ENCODE results near the gene RBM47. TPM values are rescaled to one million over a fixed set of nuclear protein-coding genes. Genes with fewer than 3 reads are reported as not detected.
"Not testable (repeated sequence)": the region's sequence is repeated elsewhere in the genome, so short reads cannot be mapped to it uniquely, and the experiment has no call there.

RBM47 gene
- polyA plus RNA-seq (2012; ENCODE audit: insufficient read depth, insufficient read length), result not detected

DNA sequence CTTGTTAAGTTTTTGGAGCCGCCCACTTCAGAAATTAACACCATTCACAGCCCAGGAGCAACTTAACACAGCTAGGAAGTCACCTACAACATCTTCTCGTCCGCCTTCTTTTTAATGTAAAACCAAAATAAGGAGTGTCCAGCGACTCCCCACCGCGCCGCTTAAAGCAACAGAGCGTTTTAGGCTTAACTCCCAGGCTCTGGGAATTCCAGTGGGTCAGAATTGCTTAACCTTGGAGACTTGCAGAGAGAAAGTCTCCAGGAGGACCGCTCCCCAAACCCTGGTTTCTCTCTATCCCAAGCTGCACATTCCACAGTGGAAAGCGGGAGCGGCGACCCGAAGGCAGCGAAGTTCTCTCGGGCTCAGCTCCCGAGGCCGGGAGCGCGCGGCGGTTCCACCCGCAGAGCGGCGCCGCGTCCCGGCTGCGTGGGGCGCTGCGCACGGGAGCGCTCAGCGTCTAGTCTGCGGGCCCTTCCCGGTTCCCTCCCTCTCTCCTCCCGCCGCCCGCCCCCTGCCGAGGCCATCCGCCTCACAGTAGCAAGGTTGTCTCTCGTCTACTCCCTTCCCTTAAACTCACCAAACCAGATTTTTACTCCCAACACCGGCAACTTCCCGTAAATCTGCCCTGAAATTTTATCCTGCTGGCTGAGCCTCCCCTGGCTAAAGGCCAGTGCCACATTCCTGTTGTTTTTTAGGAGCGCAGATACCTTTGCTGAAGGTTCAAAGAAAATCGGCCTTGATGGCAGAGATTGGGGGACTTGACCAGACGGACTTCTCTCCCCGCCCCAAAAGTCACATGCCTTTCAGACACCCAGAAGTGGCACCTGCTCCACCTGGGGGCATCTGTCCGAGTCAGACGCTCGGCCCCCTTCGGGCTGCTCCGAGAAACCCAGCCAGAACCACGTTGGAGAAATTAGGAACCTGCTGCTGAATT, at the start of gene RBM47:
Gene RBM47, minus strand, starts transcription at position 464 of the 934 bp plus-strand sequence. CDS start 190,971 bp downstream, outside the sequence.
- DNase-seq (ENCODE audit: low read depth, low spot score), result no peak
- no peak within 1 kb of the TSS for H3K4me3 ChIP-seq (ENCODE audit: low read length)

DNA sequence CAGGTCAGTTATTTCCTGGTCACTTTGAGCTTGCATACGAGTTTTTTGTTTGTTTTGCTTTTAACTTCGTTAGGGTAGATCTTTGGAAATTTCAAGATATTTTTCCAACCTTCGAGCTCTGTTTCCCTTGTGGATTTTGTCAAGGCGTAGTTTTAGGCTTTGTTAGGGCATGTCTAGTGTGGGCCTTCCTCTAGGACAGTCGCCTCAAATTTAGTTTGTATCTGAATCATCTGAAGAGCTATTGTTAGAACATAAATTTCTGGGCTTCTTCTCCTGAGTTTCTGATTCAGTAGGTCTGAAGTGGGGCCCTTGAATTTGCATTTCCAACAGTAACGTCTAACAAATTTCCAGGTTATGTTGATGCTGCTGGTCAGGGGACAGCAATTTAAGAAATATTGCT, 48.8 kb upstream of the RBM47 start:
- no peak for DNase-seq (ENCODE audit: low read depth, low spot score)
- H3K4me3 ChIP-seq (ENCODE audit: low read length), result no peak overlapping the region

DNA sequence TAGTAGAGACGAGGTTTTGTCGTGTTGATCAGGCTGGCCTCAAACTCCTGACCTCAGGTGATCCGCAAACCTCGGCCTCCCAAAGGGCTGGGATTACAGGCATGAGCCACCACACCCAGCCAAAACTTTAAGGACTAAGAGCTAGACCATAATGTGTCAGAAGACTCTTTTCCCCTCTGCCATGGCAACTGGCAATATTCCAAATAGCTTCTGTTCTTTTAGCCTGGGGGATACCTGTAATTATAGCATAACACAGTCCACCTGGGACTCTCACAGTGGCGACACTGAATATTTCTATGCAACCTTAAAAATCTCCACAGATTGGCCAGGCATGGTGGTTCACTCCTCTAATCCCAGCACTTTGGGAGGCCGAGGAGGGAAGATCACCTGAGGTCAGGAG, 45.5 kb upstream of the RBM47 start:
- DNase-seq (ENCODE audit: low read depth, low spot score), result no peak

DNA sequence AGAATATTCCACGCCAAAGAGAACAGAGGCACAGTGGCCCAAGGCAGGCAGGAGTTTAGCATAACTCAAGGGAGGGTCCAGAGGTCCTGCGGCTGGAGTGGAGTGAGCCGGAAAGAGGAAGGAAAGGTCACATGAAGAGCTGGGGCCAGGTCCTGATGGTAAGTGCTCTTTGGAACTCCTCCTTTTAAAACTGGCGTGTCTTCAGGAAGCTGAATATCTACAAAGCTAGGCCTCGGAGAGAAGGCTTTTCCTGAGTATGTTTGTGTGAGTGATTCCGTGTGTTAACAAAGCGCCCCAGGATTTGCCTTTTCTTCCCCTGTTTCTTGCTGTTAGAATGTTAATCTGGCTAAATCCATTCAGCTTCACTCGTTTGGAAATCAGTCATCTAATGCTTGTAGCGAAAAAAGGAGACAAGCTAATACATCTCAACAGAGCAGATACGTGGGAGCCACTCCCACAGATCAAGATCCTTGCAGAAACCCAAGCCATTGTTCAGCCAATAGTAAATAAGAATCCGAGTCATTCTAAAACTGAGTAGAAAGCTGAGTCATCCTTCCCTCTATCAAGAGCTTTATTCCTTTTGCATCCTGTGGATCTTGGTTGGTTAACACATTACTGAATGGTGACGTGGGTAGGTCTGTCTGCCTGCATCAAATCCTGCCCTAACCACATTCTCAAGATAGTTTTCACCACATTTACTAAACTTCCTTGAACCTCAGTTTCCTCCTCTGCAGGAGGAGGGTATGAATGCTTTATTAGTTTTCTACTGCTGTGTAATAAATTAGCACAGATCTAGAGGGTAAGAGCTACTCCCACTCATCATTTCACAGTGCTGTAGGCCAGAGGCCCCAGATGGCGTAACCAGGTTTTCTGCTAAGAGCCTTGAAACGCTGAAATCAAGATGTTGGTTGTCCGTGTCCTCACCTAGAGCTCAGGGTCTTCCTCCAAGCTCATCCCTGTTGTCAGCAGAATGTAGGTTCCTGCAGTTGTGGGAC, 43.2 kb upstream of the RBM47 start:
- no peak overlapping the region for H3K4me3 ChIP-seq (ENCODE audit: low read length)
- DNase-seq (ENCODE audit: low read depth, low spot score), result peak; percentile 86

More for the DNA sequence above, 45.5 kb upstream of the RBM47 start:
- H3K4me3 ChIP-seq (ENCODE audit: low read length), result no peak overlapping the region

DNA sequence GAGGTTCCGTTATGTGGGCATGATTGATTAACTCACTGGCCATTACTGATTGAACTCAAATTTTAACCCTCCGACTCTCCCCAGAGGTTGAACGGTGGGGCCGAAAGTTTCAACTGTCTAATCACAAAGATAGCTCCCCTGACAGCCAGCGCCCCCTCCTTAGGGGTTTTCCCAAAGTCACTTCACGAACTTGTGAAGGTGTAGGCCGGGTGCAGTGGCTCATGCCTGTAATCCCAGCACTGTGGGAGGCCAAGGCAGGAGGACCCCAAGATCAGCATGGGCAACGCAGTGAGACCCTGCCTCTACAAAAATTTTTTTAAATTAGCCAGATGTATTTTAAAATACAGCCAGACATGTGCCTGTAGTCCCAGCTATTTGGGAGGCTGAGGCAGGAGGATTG, 39.8 kb upstream of the RBM47 start:
- no peak overlapping the region for H3K4me3 ChIP-seq (ENCODE audit: low read length)
- DNase-seq (ENCODE audit: low read depth, low spot score), result no peak

DNA sequence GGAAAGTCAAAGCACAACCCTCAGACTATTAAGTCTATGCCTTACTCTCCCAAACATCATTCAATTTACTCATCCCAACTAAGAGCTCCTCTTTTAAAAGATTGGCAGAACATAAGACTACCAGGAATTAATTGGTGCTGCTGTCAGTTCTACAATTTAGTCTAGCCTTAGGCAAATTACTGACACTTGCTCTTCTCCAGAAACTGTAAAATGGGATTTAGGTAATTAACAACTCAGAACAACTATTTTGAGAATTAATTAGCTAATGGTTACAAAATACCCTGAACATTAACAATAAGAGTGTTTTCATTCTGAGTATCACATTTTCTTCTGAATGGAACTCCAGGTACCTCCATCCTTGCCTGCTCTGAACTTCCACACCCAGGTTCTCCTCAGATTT, 36.2 kb upstream of the RBM47 start:
- no peak overlapping the region for H3K4me3 ChIP-seq (ENCODE audit: low read length)
- DNase-seq (ENCODE audit: low read depth, low spot score), result no peak

DNA sequence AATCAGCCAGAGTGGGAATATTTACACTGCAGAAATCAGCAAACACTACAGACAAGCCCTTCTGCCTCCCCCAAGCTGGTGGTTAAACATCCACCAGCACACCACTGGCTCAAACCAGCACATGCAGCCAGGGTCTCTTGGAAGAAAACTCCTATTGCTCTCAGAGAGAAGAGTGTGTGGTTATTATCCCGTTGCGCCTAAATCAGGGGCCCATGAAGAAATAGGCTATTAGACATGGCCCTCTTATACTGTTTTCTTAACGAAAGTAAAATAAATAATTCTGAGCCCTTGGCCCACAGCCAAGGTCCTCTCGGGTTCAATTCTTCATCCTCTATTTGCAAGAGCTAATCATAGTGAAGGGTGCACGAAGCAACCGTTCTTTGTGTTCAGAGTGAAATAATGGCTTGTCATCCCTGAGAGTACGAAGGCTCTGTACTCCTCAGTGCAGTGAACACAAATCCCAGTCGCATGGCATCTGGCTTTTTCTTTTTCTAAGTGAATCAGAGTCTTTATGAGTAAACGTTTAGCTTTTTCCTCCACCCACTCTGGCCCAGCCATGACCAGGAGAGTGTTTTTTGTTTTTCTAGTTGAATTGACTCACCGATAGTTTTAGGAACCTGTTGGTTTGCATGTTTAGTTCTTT, 33.4 kb upstream of the RBM47 start:
- DNase-seq (ENCODE audit: low read depth, low spot score), result no peak
- H3K4me3 ChIP-seq (ENCODE audit: low read length), result no peak overlapping the region

DNA sequence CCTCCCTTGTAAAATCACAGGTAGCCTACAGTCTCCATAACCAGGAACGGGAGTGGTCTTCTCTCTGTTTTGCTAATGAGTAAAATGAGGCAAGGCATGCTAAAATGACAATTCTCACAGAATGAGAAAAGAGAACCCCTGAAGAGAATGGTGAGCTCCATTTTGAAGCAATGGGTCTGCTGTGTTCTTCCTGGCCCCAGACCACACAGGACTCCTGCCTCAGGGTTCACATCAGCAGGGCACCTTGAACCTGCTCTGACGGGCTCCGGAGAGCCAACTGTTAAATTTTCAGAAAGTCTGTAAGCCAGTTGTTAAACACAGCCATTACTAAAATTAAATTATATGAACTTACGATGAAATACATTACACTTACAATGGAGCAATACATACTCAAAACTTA, 32.1 kb upstream of the RBM47 start:
- H3K4me3 ChIP-seq (ENCODE audit: low read length), result no peak overlapping the region
- no peak for DNase-seq (ENCODE audit: low read depth, low spot score)

DNA sequence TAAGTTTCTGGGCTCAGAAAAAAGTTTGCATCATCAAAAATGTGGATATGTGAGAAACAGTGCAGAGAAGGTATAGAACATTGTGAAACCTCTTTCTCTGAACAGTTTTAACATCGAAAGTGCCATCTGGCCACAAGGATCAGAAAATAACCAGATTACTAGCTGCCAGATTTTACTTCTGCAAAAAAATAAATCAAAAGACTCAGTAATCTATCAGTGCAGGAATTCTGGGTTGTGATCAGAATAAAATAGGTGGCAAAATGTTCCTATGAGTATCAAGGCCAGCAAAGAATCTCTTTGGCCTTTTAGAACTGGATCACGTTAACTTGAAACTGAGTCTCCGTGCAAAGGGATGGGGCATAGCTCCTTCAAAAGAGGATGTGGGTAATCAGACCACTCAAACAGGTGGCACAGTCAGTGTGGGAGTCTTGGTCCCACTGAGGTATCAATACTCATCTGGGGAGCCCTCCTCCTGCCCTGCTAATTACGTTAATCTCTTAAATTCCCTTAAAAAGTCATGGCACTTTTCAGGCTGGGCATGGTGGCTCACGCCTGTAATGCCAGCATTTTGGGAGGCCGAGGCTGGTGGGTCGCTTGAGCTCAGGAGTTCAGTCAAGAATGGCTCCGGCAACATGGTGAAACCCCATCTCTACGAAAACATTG, 26.7 kb upstream of the RBM47 start:
- no peak overlapping the region for H3K4me3 ChIP-seq (ENCODE audit: low read length)

DNA sequence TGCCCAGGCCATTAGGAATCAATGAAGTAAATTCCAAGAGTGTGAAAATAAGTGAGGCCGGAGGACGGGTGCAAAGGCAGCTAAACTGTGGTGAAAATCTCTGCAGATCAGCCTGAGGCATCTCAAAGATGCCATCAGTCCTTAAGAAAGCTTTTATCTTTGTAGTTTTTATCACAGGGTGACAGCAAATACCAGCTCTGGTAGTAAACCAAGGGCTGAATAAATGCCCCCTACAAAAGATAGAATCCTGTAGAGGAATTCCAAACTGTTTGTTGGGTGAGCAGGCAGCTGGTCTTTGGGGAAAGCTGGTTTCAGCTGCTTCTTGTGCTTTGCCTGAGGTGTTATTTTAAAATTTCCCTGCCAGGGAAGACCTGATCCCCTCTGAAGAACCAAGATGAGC, 21.6 kb upstream of the RBM47 start:
- DNase-seq (ENCODE audit: low read depth, low spot score), result no peak
- H3K4me3 ChIP-seq (ENCODE audit: low read length), result no peak overlapping the region

More for the DNA sequence above, 26.7 kb upstream of the RBM47 start:
- peak; percentile 28 for DNase-seq (ENCODE audit: low read depth, low spot score)

DNA sequence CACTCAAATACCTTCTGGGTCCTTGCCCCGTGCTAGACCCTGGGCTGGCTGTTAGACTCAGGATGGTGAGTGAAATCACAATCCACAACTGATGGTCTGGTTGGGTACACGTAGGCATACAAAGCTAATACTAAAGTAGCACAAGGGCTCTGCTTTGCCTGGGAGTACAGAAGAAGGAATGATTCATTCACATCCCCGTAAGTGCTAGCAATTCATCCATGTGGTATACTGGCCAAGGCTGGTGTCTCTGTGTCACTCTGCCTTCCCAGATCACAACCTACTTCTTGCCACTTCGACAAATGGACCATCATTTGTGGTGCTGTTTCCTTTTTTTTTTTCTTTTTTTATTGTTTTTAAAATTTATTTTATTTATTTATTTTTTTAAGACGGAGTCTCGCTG, 19.7 kb upstream of the RBM47 start:
- H3K4me3 ChIP-seq (ENCODE audit: low read length), result no peak overlapping the region
- no peak for DNase-seq (ENCODE audit: low read depth, low spot score)

DNA sequence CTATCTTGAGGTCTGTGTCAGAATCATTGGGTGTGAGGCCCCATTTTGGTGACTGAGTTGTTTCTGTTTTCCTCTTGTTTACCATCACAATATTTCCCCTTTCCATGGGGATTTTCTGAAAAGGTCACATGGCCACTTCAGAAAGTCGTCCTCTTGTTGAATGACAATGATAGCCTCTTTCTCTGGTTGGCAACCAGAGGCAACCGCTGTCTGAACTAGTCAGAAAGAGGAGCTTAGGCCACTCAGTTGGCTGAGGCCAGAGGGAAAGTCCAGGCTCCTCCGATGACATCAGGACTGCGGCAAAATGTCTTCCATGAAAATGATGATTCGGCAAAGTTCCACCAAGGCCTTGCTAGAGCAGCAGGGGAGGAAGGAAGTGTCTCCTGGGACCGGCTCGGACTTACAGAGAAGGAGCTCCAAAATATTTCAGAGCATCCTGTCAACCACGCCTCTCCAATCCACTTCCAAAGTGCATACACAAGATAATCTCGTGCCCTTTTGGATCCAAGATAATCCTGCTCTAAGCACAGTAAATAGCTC, 19.1 kb upstream of the RBM47 start:
- no peak for DNase-seq (ENCODE audit: low read depth, low spot score)

DNA sequence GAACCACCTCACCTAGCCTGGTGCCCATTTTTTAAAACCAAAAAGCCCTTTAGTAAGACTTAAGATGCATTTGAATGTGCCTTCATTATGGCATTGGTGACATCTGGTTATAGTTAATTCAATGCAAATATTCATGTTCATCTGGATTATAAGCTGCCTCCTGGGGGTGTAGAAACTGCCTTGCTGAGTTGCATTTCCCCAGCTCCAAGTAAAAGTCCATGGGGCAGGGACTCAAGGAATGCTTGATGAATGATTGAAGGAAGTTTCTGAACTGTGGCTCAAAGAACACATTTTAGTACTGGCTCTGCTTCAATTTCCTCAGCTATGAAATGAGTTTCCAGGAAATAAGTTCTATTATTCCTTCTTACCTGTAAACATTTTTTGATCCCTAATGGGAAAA, 18.5 kb upstream of the RBM47 start:
- no peak overlapping the region for H3K4me3 ChIP-seq (ENCODE audit: low read length)
- no peak for DNase-seq (ENCODE audit: low read depth, low spot score)

More for the DNA sequence above, 19.1 kb upstream of the RBM47 start:
- H3K4me3 ChIP-seq (ENCODE audit: low read length), result no peak overlapping the region

DNA sequence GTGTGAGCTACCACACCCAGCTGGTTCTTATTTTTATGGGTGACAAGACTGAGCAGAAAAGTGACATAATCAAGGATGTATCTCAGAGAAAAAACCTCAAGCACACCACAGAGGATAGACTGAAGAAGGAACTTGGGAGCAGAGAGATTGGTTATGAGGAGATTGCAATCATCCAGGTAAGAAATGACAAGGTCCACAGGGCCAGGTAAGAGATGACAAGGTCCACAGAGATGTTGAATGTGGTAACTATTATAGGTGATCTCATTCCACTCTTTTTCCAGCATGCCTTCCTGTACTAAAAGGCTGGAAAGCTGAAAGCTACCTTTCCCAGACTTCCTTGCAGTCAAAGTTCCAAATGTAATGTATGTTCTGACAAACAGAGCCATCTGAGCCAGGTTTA, 15.9 kb upstream of the RBM47 start:
- H3K4me3 ChIP-seq (ENCODE audit: low read length), result no peak overlapping the region
- no peak for DNase-seq (ENCODE audit: low read depth, low spot score)

DNA sequence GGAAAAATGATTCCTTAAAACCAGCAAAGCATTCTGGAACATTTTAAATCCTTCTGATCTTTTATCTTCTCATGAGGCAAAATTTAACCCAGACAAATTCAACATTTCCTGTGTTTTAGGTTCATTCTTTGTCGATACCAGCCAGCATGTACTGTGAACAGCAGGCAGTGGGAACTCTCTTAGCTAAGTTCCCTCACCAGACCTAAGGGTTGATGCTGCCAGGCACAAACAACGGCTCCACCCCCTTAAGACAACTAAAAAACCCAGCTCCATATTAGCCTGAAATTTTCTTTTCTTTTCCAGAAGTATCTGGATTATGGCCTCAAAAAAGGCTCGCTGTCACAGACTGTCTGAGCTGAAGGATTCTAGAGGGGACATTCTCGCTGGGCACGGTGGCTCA, 2.4 kb upstream of the RBM47 start:
- no peak overlapping the region for H3K4me3 ChIP-seq (ENCODE audit: low read length)

DNA sequence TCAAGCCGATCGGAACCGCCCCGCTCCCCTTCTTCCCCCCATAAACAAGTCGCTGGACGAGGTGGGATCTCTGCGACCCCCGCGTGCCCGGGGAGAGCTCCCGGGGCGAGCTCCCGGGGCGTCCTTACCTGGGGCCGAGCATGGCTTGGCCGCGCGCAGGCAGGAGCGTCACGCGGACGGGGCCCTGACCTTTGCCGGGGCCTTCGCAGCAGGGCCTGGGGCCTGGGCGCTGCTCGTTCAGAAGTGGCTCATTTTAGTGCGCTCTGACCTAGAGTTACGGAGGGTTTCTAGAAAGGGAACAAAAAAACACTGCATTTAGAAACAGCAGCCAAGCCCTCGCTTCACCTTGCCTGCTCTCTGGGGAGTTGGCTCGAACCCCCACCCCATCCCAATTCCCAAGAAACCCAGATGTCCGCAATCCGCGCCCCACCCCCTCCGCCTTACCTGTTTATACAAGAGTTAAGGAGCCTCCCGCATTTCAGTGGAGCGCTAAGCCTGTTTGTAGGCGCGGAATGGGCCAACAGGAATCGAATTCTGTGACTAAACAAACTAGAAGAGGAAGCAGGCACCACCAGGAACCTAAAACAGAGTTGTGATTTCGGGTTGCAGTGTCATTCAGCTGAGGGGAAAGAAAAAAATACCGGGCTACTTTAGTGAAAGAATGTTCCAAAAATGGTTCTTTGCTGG, 814 bp upstream of the RBM47 start:
- no peak overlapping the region for H3K4me3 ChIP-seq (ENCODE audit: low read length)
- no peak for DNase-seq (ENCODE audit: low read depth, low spot score)

More for the DNA sequence above, 2.4 kb upstream of the RBM47 start:
- DNase-seq (ENCODE audit: low read depth, low spot score), result no peak

DNA sequence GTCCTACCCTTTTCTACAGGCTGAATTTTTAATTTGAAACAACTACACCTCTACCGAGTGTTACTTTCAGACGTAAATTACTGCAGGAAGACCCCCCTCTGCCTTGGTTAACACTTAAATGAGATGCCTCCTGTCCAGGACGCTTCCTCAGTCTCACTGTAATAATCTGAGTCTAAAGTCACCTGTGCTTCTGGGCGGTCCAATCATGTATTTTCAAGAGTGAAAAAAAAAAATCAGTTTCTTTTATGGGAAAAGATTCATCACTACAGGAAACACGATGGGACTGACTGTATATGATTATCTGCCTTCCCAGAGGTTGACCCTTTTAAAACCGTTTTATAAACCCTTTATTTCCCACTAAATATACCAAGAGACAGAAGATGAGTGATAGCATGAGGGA, 776 bp downstream of the RBM47 start:
- no peak overlapping the region for H3K4me3 ChIP-seq (ENCODE audit: low read length)
- DNase-seq (ENCODE audit: low read depth, low spot score), result no peak

DNA sequence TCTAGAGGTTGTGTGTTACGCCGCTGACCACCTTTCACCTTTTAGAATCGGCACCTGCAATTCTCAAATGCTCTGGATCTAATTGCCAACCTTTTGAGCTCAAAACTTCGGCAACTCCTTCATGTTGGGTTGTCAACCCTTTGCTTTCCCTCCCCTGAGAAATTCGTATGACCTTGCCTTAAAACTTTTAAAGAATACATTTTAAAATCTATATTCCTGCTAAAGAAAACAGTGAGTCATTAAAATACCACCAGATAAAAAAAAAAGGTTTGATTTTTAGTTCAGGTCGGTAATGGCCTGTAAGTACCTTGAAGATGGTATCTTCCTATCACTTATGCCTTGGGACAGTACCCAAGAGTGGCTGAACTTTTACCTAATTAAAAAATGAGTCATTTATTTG, 1.3 kb downstream of the RBM47 start:
- not testable (repeated sequence) for DNase-seq (ENCODE audit: low read depth, low spot score); H3K4me3 ChIP-seq (ENCODE audit: low read length)
